ENCODE results near the gene ADAMTS4. TPM values are rescaled to one million over a fixed set of nuclear protein-coding genes. Genes with fewer than 3 reads are reported as not detected.
"Not testable (repeated sequence)": the region's sequence is repeated elsewhere in the genome, so short reads cannot be mapped to it uniquely, and the experiment has no call there.

ADAMTS4 gene
- total RNA-seq, 4 donors from 2014 or later = 0.93 to 9.9 (median 6.3) TPM

GRCh38 chr1:161226759-161227158, 27.9 kb upstream of the ADAMTS4 start:
- H3K36me3 ChIP-seq = peaks cover 35% of the 10 kb centered on the region
- H3K27me3 ChIP-seq = no peaks in the 10 kb centered on the region
- H3K4me3 ChIP-seq = peak overlapping the region; percentile 54
- H3K27ac ChIP-seq = no peak overlapping the region
- no peaks in the 10 kb centered on the region for H3K9me3 ChIP-seq
- peaks cover 28% of the 10 kb centered on the region for H3K4me1 ChIP-seq
- TF ChIP-seq EP300 (IDR thresholded peaks at IDR 0.05) = no peak
- DNase-seq (ENCODE audit: low spot score in 2 of 2) = no peak
- WGBS = 69% methylated on average over 3 of the region's 3 CpGs

DNA sequence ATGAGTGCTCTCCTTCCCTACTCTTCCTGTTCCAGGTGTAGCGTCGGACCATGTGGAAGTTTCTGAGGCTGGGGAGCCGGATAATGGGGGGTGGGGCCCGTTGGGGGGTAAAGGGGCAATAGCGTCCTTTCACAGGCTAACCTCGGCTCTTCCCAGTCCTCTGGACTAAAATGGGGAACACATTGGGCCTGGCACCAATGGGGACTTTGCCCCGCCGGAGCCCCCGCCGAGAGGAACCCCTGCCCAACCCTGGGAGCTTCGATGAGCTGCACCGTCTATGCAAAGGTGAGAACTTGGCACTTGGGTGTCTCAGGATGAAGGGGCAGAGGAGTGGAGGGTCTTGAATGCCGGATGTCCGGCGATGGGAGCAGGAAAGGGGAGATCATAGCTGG, 27.5 kb upstream of the ADAMTS4 start:
- peak overlapping the region; percentile 54 for H3K4me3 ChIP-seq
- no peak overlapping the region for H3K27ac ChIP-seq
- H3K36me3 ChIP-seq = peaks cover 32% of the 10 kb centered on the region
- 5% methylated on average over 13 of the region's 15 CpGs for WGBS
- H3K9me3 ChIP-seq = no peaks in the 10 kb centered on the region
- no peak for DNase-seq (ENCODE audit: low spot score in 2 of 2)
- H3K27me3 ChIP-seq = no peaks in the 10 kb centered on the region
- peaks cover 28% of the 10 kb centered on the region for H3K4me1 ChIP-seq
- no peak for TF ChIP-seq POLR2A (IDR thresholded peaks at IDR 0.05)
- TF ChIP-seq CTCF (IDR thresholded peaks at IDR 0.05) = no peak
- TF ChIP-seq POLR2AphosphoS5 (IDR thresholded peaks at IDR 0.05) = no peak
- no peak for TF ChIP-seq EP300 (IDR thresholded peaks at IDR 0.05)

DNA sequence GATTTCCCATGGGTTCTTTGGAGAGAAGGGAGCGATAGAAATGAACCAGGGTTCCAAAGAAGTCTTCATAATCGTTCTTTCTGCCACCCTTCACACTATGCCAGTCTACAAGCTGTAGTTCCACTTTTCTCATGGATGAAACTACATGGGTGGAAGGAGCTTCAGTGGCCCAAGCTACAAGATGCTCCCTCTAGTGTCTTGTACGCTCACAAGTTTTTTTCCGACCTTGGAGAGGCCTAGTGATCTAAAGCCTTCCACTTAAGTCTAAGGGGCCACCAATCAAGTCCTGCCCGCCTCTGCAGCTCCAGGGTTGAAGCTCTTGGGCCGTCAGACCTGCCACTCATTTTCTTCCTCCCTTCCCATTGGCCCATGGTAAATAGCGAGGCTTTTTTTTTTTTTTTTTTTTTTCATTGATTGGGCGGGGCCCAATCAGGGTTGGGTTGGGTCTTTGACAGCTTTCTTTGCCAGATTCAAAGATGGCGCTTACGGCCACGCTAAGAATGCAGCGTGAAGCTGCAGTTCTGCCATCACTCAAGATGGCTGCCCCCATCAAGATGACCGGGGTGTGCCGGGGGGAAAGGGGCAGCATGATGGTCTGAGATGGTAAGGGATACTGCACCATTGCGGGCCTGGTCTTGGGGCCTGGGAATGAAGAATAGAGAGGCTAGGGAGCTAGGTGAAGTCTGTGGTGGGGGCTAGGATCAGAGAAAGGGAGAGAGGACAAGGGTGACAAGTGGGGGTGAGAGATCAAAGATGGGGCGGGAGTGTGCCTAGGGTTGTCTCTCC, 26.9 kb upstream of the ADAMTS4 start, which contains the start of gene TOMM40L:
Gene TOMM40L, plus strand, starts transcription at position 527 of the 786 bp plus-strand sequence. CDS start 430 bp downstream, outside the sequence.
- H3K27ac ChIP-seq = peak within 1 kb of the TSS; percentile 0
- peaks cover 28% of the 10 kb centered on the region for H3K4me1 ChIP-seq
- peak; percentile 50 to 58 for TF ChIP-seq CTCF (IDR thresholded peaks at IDR 0.05)
- no peak for TF ChIP-seq EP300 (IDR thresholded peaks at IDR 0.05)
- peaks cover 26% of the 10 kb centered on the region for H3K36me3 ChIP-seq
- no peaks in the 10 kb centered on the region for H3K9me3 ChIP-seq
- no peaks in the 10 kb centered on the region for H3K27me3 ChIP-seq
- 4% methylated on average over 16 of the region's 16 CpGs for WGBS
- DNase-seq (ENCODE audit: low spot score in 2 of 2) = peak; percentile 94 to 95
- H3K4me3 ChIP-seq = peak within 1 kb of the TSS; percentile 54

- Histone ChIP-seq H3K36me3 (peaks cover 21% of the 10 kb centered on the region), H3K4me1 (peaks cover 28% of the 10 kb centered on the region), H3K27ac (peak overlapping the region; percentile 0), H3K4me3 (no peak overlapping the region), H3K27me3 (no peaks in the 10 kb centered on the region), H3K9me3 (no peaks in the 10 kb centered on the region)
- WGBS = 65% methylated on average over 7 of the region's 7 CpGs
- TF ChIP-seq CTCF (IDR thresholded peaks at IDR 0.05) (no peak), POLR2AphosphoS5 (IDR thresholded peaks at IDR 0.05) (no peak), POLR2A (IDR thresholded peaks at IDR 0.05) (no peak), EP300 (IDR thresholded peaks at IDR 0.05) (no peak)
- DNase-seq (ENCODE audit: low spot score in 2 of 2) = no peak
Measured at GRCh38 chr1:161225178-161225533, 26.3 kb upstream of the ADAMTS4 start.

GRCh38 chr1:161224695-161225087, 25.8 kb upstream of the ADAMTS4 start:
- Histone ChIP-seq H3K36me3 (peaks cover 17% of the 10 kb centered on the region), H3K4me1 (peaks cover 28% of the 10 kb centered on the region)
- H3K27ac ChIP-seq; H3K9me3 ChIP-seq; H3K27me3 ChIP-seq; H3K4me3 ChIP-seq; DNase-seq (ENCODE audit: low spot score in 2 of 2): not testable (repeated sequence)
- 85% methylated on average over 13 of the region's 13 CpGs for WGBS

DNA sequence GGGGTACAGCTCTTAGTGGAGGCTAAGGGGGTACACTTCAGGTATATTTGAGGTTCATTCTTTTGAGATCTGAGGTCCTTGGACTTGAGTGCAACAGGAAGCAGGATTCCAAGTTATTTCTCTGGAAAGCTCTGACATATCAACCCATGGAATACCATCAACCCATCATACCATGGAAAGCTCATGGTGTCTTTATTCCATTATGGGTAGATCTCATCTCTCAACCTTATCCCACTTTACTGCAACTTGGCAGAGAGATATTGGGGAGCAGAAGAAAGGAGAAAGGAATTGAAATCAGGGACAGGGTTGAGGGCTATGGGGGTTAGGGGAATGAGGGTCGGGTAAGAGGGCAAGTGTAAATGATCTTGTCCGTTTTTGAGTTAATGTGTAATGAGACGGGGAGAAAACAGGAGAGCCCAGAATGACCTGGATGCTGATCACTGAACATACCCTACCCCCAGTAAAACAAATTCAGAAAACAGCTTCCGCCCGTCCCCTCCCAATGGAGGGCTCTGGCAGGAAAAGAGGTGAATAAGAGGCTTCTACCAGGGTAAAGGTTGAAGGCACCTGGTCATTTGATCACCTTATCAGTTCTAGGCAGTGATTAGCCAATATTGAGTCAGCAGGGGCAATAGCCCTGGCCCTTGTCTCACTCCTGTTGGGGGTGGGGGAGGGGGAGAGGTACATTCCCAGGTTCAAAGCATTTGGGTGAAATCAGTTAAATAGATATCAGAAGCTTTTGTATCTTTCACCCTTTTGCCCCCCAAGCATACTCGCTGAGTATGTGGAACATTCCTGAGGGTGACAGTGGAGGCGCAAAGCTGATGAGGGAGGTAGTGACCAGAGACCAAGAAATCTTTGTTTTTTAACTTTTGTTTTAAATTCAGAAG, 25.2 kb upstream of the ADAMTS4 start:
- 90% methylated on average over 7 of the region's 7 CpGs for WGBS
- Histone ChIP-seq H3K9me3 (no peaks in the 10 kb centered on the region), H3K27me3 (no peaks in the 10 kb centered on the region), H3K27ac (no peak overlapping the region), H3K4me1 (peaks cover 28% of the 10 kb centered on the region), H3K36me3 (peaks cover 10% of the 10 kb centered on the region), H3K4me3 (no peak overlapping the region)
- no peak for DNase-seq (ENCODE audit: low spot score in 2 of 2)
- TF ChIP-seq POLR2AphosphoS5 (IDR thresholded peaks at IDR 0.05) (no peak), POLR2A (IDR thresholded peaks at IDR 0.05) (no peak), EP300 (IDR thresholded peaks at IDR 0.05) (no peak)

Measured in suprapubic skin (tissue), 4 donors.